Naive thymus-derived CD4-positive, alpha-beta T cell (primary cell): ENCODE data around the gene TOM1L2. TPM values are rescaled to one million over a fixed set of nuclear protein-coding genes. Genes with fewer than 3 reads are reported as not detected.

Experiments used
- ATAC-seq: fragments of 150-1000 bp; cut with Tn5 transposase; 2 replicates; pipeline ENCODE4 v1.10.0; 2021; ENCODE audit warnings: mild to moderate bottlenecking, moderate library complexity
- CTCF ChIA-PET: fragments of 350-600 bp; sonication (Branson Sonifier 250); formaldehyde crosslinking; loops from one replicate; lab custom pipeline; 2021; ENCODE audit warnings: antibody characterized with exemption; lab: Charles Lee
- POLR2A ChIA-PET: fragments of 350-600 bp; sonication (Branson Sonifier 250); formaldehyde crosslinking; loops from one replicate; lab custom pipeline; 2021; ENCODE audit warnings: antibody characterized with exemption, inconsistent platforms; lab: Charles Lee
- DNase-seq, 9 donors: peaks; one replicate each; pipeline versions ENCODE4 v3.0.0 to v3.0.0-alpha.2; 2020 to 2022; ENCODE audit warnings: mixed read lengths in 1 of 9
- H3K27ac ChIP-seq: one replicate; pipeline ENCODE4 v1.7.0; 2013; ENCODE audit warnings: mild to moderate bottlenecking, low read depth, low read length, moderate library complexity
- H3K27me3 ChIP-seq, 2 donors: one replicate each; pipeline ENCODE4 v1.7.0; 2013; ENCODE audit warnings: low read length in 2 of 2, mild to moderate bottlenecking in 2 of 2, moderate library complexity in 2 of 2; ENCODE audit not compliant: control insufficient read depth in 2 of 2, insufficient read depth in 2 of 2
- H3K36me3 ChIP-seq, 3 experiments: 1 replicate in 2 of 3; 2 replicates in 1 of 3; pipeline ENCODE4 v1.7.0; 2013; ENCODE audit warnings: low read length in 3 of 3, mild to moderate bottlenecking in 3 of 3, moderate library complexity in 1 of 3; ENCODE audit not compliant: insufficient read depth in 3 of 3, control insufficient read depth in 2 of 3
- H3K4me1 ChIP-seq, 2 donors: one replicate each; pipeline ENCODE4 v1.7.0; 2013; ENCODE audit warnings: low read length in 2 of 2, mild to moderate bottlenecking in 2 of 2, moderate library complexity in 1 of 2; ENCODE audit not compliant: control insufficient read depth in 2 of 2, insufficient read depth in 2 of 2
- H3K4me3 ChIP-seq: 2 replicates; pipeline ENCODE4 v1.7.0; 2013; ENCODE audit warnings: mild to moderate bottlenecking, low read length
- H3K9me3 ChIP-seq, 3 experiments: 1 replicate in 2 of 3; 2 replicates in 1 of 3; pipeline ENCODE4 v1.7.0; 2013; ENCODE audit warnings: low read length in 3 of 3; ENCODE audit not compliant: control insufficient read depth in 2 of 3
- H3K27ac Mint-ChIP-seq, 9 donors: one replicate each; pipeline ENCODE4 v1.8.0; 2020 to 2022; ENCODE audit warnings: mixed read lengths in 9 of 9, mild to moderate bottlenecking in 8 of 9, moderate library complexity in 5 of 9, inconsistent platforms in 2 of 9
- H3K27me3 Mint-ChIP-seq, 5 donors: one replicate each; pipeline ENCODE4 v1.8.0; 2021 to 2022; ENCODE audit warnings: mixed read lengths in 5 of 5, mild to moderate bottlenecking in 1 of 5
- H3K36me3 Mint-ChIP-seq, 5 donors: one replicate each; pipeline ENCODE4 v1.8.0; 2020 to 2022; ENCODE audit warnings: mixed read lengths in 5 of 5, mild to moderate bottlenecking in 3 of 5, inconsistent platforms in 1 of 5
- H3K4me1 Mint-ChIP-seq, 7 donors: one replicate each; pipeline ENCODE4 v1.8.0; 2020 to 2022; ENCODE audit warnings: mixed read lengths in 7 of 7, mild to moderate bottlenecking in 3 of 7, inconsistent platforms in 1 of 7
- H3K4me3 Mint-ChIP-seq, 10 donors: one replicate each; pipeline ENCODE4 v1.8.0; 2020 to 2022; ENCODE audit warnings: mild to moderate bottlenecking in 10 of 10, mixed read lengths in 10 of 10, moderate library complexity in 6 of 10, inconsistent platforms in 2 of 10
- H3K9me3 Mint-ChIP-seq, 11 donors: one replicate each; pipeline ENCODE4 v1.8.0; 2020 to 2022; ENCODE audit warnings: mixed read lengths in 11 of 11, mild to moderate bottlenecking in 4 of 11, inconsistent platforms in 1 of 11, moderate library complexity in 1 of 11
- intact Hi-C, 2 donors: fragments of 100-400 bp; cut with micrococcal nuclease; formaldehyde crosslinking; loops; one replicate each; pipeline ENCODE4 v1.15.1; 2023
- polyA plus RNA-seq, 2 donors: library from polyadenylated mRNA; unstranded; fragments of 300-500 nt; fragmentation: Illumina TruSeq; gene quantifications; one replicate each; pipeline ENCODE4 v1.2.3, GENCODE V29; 2021
- total RNA-seq, 6 experiments: library from RNA in 5 of 6; stranded (reverse) in 5 of 6; gene quantifications; 1 replicate in 5 of 6; 2 replicates in 1 of 6; pipeline ENCODE4 v1.2.3 and lab custom pipeline; 2021 to 2026

The TOM1L2 gene
- total and polyA plus RNA-seq, 7 experiments from 2014 or later = 6.9 to 84.1 (median 61.0) TPM

GRCh38 chr17:17978481-17979424 is 6.6 kb upstream of the TOM1L2 start:
- DNase-seq = no peak
- Mint-ChIP-seq H3K9me3 (no peaks in the 10 kb centered on the region), H3K4me3 (no peak overlapping the region), H3K27me3 (no peaks in the 10 kb centered on the region), H3K36me3 (no peaks in the 10 kb centered on the region), H3K4me1 (peaks cover 0 to 18% (median 2%) of the 10 kb centered on the region in 7 donors), H3K27ac (no peak overlapping the region)
- ChIA-PET CTCF (no interaction called here), POLR2A (no interaction called here)
- Histone ChIP-seq H3K27me3 (no peaks in the 10 kb centered on the region), H3K4me3 (no peak overlapping the region), H3K36me3 (no peaks in the 10 kb centered on the region), H3K9me3 (no peaks in the 10 kb centered on the region), H3K4me1 (no peaks in the 10 kb centered on the region), H3K27ac (no peak overlapping the region)
- intact Hi-C loops = loop anchor here in 1 of 2 donors (10.0 kb wide), 1 partner anchor 674 kb away; the partner anchor contains the start of gene NT5M
- ATAC-seq = no peak

- Mint-ChIP-seq H3K4me1 (peaks cover 8 to 19% (median 13%) of the 10 kb centered on the region in 7 donors), H3K27me3 (no peaks in the 10 kb centered on the region), H3K9me3 (no peaks in the 10 kb centered on the region), H3K4me3 (no peak overlapping the region), H3K27ac (peak overlapping the region in 1 of 9 donors; percentile 20), H3K36me3 (no peaks in the 10 kb centered on the region)
- H3K36me3 ChIP-seq = no peaks in the 10 kb centered on the region
- H3K4me1 ChIP-seq = peaks cover 5 to 6% of the 10 kb centered on the region in 2 donors
- ChIA-PET CTCF (no interaction called here), POLR2A (no interaction called here)
- no peak for DNase-seq
- no peaks in the 10 kb centered on the region for H3K27me3 ChIP-seq
- H3K27ac ChIP-seq = no peak overlapping the region
- ATAC-seq = no peak
- H3K9me3 ChIP-seq = no peaks in the 10 kb centered on the region
- H3K4me3 ChIP-seq = no peak overlapping the region
- intact Hi-C loops = loop anchor here in 1 of 2 donors (10.0 kb wide), 1 partner anchor 672 kb away; the partner anchor contains the start of gene NT5M
These were observed 4.9 kb upstream of the TOM1L2 start for GRCh38 chr17:17976931-17977570.

GRCh38 chr17:17975436-17975835 is 3.2 kb upstream of the TOM1L2 start:
- Mint-ChIP-seq H3K27ac (peak overlapping the region in 2 of 9 donors; percentile 5 to 64), H3K36me3 (no peaks in the 10 kb centered on the region), H3K9me3 (no peaks in the 10 kb centered on the region), H3K27me3 (no peaks in the 10 kb centered on the region), H3K4me3 (no peak overlapping the region), H3K4me1 (peaks cover 18 to 29% (median 23%) of the 10 kb centered on the region in 7 donors)
- Histone ChIP-seq H3K4me3 (no peak overlapping the region), H3K36me3 (no peaks in the 10 kb centered on the region), H3K27ac (no peak overlapping the region), H3K27me3 (no peaks in the 10 kb centered on the region), H3K9me3 (no peaks in the 10 kb centered on the region), H3K4me1 (peaks cover 14 to 17% of the 10 kb centered on the region in 2 donors)
- ChIA-PET CTCF (no interaction called here), POLR2A (no interaction called here)
- DNase-seq (no peak), ATAC-seq (no peak)
- intact Hi-C loops = loop anchor here in 1 of 2 donors (10.0 kb wide), 1 partner anchor 671 kb away; the partner anchor contains the start of gene NT5M

- POLR2A ChIA-PET = interaction anchor here (0.6 to 3.4 kb wide), 9 partner anchors 12 to 293 kb away, joined by 3 to 62 read pairs (median 4); partner anchors contain the start of genes ALKBH5 and SREBF1
- H3K36me3 Mint-ChIP-seq = no peaks in the 10 kb centered on the region
- ATAC-seq = no peak
- Histone ChIP-seq H3K4me1 (peaks cover 14 to 26% of the 10 kb centered on the region in 2 donors), H3K27me3 (no peaks in the 10 kb centered on the region), H3K4me3 (peak overlapping the region; percentile 62), H3K27ac (peak overlapping the region; percentile 63), H3K36me3 (no peaks in the 10 kb centered on the region), H3K9me3 (no peaks in the 10 kb centered on the region)
- no peak for DNase-seq
- intact Hi-C loops = loop anchor here (1.0 to 10.0 kb wide), 23 partner anchors 13 to 1556 kb away; partner anchors contain the start of genes ALKBH5 (in 2 of the 2), ATPAF2 (in 2 of the 2), DRG2 (in 2 of the 2) and GID4 (in 2 of the 2)
- H3K27ac Mint-ChIP-seq = peak overlapping the region; percentile 80 to 98 (median 92)
- H3K4me1 Mint-ChIP-seq = peaks cover 30 to 51% (median 39%) of the 10 kb centered on the region in 7 donors
- peak overlapping the region; percentile 85 to 98 (median 97) for H3K4me3 Mint-ChIP-seq
- CTCF ChIA-PET = interaction anchor here (0.5 to 2.8 kb wide), 6 partner anchors 12 to 653 kb away, joined by 3 to 12 read pairs (median 4); no protein-coding TSS in a partner anchor
- H3K9me3 Mint-ChIP-seq = no peaks in the 10 kb centered on the region
- no peaks in the 10 kb centered on the region for H3K27me3 Mint-ChIP-seq
These were observed 703 bp upstream of the TOM1L2 start for GRCh38 chr17:17972952-17973254.

GRCh38 chr17:17971431-17972125 is 622 bp downstream of the TOM1L2 start:
- ATAC-seq = no peak
- POLR2A ChIA-PET = interaction anchor here (0.8 to 6.7 kb wide), 6 partner anchors 13 to 216 kb away, joined by 3 to 62 read pairs (median 7); partner anchors contain the start of gene SREBF1

More at GRCh38 chr17:17971431-17972125, 622 bp downstream of the TOM1L2 start:
- Mint-ChIP-seq H3K27me3 (no peaks in the 10 kb centered on the region), H3K9me3 (no peaks in the 10 kb centered on the region), H3K4me3 (peak overlapping the region; percentile 82 to 98 (median 89)), H3K36me3 (no peaks in the 10 kb centered on the region), H3K4me1 (peaks cover 37 to 64% (median 52%) of the 10 kb centered on the region in 7 donors), H3K27ac (peak overlapping the region; percentile 44 to 94 (median 84))
- Histone ChIP-seq H3K36me3 (no peaks in the 10 kb centered on the region), H3K4me1 (peaks cover 14 to 31% of the 10 kb centered on the region in 2 donors), H3K27ac (peak overlapping the region; percentile 85), H3K27me3 (no peaks in the 10 kb centered on the region), H3K9me3 (no peaks in the 10 kb centered on the region), H3K4me3 (peak overlapping the region; percentile 70)
- intact Hi-C loops = loop anchor here (1.0 to 10.0 kb wide), 23 partner anchors 11 to 1554 kb away; partner anchors contain the start of genes ALKBH5 (in 2 of the 2), ATPAF2 (in 2 of the 2), DRG2 (in 2 of the 2) and GID4 (in 2 of the 2)
- DNase-seq = peak in 4 of 9 donors; percentile 14 to 47 (median 23)
- CTCF ChIA-PET = interaction anchor here (1.0 to 2.8 kb wide), 4 partner anchors 11 to 52 kb away, joined by 3 to 12 read pairs (median 4); no protein-coding TSS in a partner anchor
